Lower lobe of right lung (tissue), 2 donors: Measurements from ENCODE around the gene FGD3. TPM values are rescaled to one million over a fixed set of nuclear protein-coding genes. Genes with fewer than 3 reads are reported as not detected.
A peak's percentile ranks its signal among the peaks of the same experiment; 100 is the strongest.

ENCODE experiments used
- ATAC-seq, 2 donors: fragments of 200-7000 bp; cut with Tn5 transposase; one replicate each; pipeline ENCODE4 v1.9.1; 2020 to 2022; ENCODE audit warnings: mild to moderate bottlenecking in 2 of 2, moderate library complexity in 2 of 2
- DNase-seq: peaks from one replicate; pipeline ENCODE4 v3.0.0-alpha.2; 2020
- H3K27ac ChIP-seq: fragments of 200-600 bp; one replicate; pipeline ENCODE4 v1.8.0; 2022
- H3K27me3 ChIP-seq: fragments of 200-600 bp; one replicate; pipeline ENCODE4 v1.8.0; 2022; ENCODE audit warnings: low read depth
- H3K36me3 ChIP-seq: fragments of 200-600 bp; one replicate; pipeline ENCODE4 v1.8.0; 2022; ENCODE audit warnings: mild to moderate bottlenecking
- H3K4me1 ChIP-seq: fragments of 200-600 bp; one replicate; pipeline ENCODE4 v1.8.0; 2022
- H3K4me3 ChIP-seq: fragments of 200-600 bp; one replicate; pipeline ENCODE4 v1.8.0; 2022; ENCODE audit warnings: mild to moderate bottlenecking
- H3K9me3 ChIP-seq: fragments of 200-600 bp; one replicate; pipeline ENCODE4 v1.8.0; 2022
- CTCF ChIP-seq: fragments of 200-600 bp; IDR thresholded peaks from one replicate; pipeline ENCODE4 v1.8.0; 2022; ENCODE audit warnings: antibody characterized with exemption, mild to moderate bottlenecking
- intact Hi-C: fragments of 100-400 bp; cut with DNase I; formaldehyde crosslinking; loops from one replicate; pipeline ENCODE4 v1.11.0; 2022
- total RNA-seq: library from RNA; stranded (reverse); fragmentation: NEBNext Ultra II Directional; extraction: Animal tissue kit (Norgen Biotek cat#: 25700); gene quantifications from one replicate; pipeline ENCODE4 v1.2.1, GENCODE V29; 2021
- donor health status: DM: no; HTN: yes; CAD: no; lungs with severe emphysema.

Gene FGD3
- total RNA-seq, 1 donor from 2014 or later: 23.9 TPM

DNA sequence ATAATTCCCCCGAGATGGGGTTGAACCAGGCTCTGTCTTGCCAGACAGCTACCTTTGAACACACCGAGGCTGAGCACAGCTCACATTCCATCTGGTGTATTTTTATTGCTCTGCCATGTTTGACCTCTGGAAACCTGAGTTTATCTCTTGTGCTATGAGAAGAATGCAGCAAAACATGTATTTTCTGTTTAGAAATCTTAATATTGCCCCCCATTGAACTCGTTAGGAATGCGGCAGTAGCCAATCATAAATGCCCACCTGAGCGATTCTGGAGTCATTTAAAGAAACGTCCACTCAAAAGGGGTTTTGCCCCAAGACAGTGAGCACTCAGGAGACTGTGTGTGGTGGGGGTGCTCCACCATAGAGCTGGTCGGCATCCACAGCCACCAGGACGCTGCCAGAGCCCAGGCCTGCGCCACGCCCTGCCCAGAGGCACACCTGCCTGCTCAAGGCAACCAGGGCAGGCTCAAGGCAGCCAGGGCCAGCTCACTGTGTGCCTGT, 26.9 kb downstream of the FGD3 start:
- Histone ChIP-seq H3K36me3 (peaks cover 11% of the 10 kb centered on the region), H3K9me3 (no peaks in the 10 kb centered on the region), H3K4me1 (peaks cover 37% of the 10 kb centered on the region), H3K4me3 (no peak overlapping the region), H3K27ac (peak overlapping the region; percentile 54), H3K27me3 (no peaks in the 10 kb centered on the region)
- DNase-seq: peak; percentile 61
- ATAC-seq: peak; percentile 66 to 68
- no peak for TF ChIP-seq CTCF
- intact Hi-C loops: no loop called here

GRCh38 chr9:92974761-92975755, 27.7 kb downstream of the FGD3 start:
- H3K4me1 ChIP-seq: peaks cover 39% of the 10 kb centered on the region
- H3K27ac ChIP-seq: peak overlapping the region; percentile 54
- no peak for TF ChIP-seq CTCF
- H3K4me3 ChIP-seq: no peak overlapping the region
- H3K9me3 ChIP-seq: no peaks in the 10 kb centered on the region
- H3K36me3 ChIP-seq: peaks cover 11% of the 10 kb centered on the region
- no peaks in the 10 kb centered on the region for H3K27me3 ChIP-seq
- intact Hi-C loops: no loop called here
- ATAC-seq (no peak), DNase-seq (no peak)

DNA sequence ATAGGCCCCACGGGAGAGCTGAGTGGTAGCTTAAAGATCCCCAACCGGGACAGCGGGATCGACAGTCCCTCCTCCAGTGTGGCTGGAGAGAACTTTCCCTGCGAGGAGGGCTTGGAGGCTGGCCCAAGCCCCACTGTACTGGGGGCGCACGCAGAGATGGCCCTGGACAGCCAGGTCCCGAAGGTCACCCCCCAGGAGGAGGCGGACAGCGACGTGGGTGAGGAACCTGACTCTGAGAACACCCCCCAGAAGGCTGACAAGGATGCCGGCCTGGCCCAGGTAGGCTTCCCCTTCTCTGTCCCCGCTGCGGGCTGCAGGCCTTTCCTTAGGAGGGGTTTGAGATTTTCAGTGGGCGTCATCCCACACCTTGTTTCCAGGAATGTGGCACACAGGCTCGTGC, 29.1 kb downstream of the FGD3 start:
- H3K4me1 ChIP-seq: peaks cover 32% of the 10 kb centered on the region
- DNase-seq (no peak), ATAC-seq (no peak)
- no peak overlapping the region for H3K27ac ChIP-seq
- intact Hi-C loops: no loop called here
- H3K36me3 ChIP-seq: peaks cover 11% of the 10 kb centered on the region
- no peaks in the 10 kb centered on the region for H3K9me3 ChIP-seq
- no peak for TF ChIP-seq CTCF
- H3K27me3 ChIP-seq: no peaks in the 10 kb centered on the region
- no peak overlapping the region for H3K4me3 ChIP-seq

- H3K27me3 ChIP-seq: no peaks in the 10 kb centered on the region
- no peak for TF ChIP-seq CTCF
- intact Hi-C loops: no loop called here
- no peaks in the 10 kb centered on the region for H3K9me3 ChIP-seq
- H3K36me3 ChIP-seq: peaks cover 11% of the 10 kb centered on the region
- H3K27ac ChIP-seq: no peak overlapping the region
- ATAC-seq: no peak
- no peak for DNase-seq
- no peak overlapping the region for H3K4me3 ChIP-seq
- H3K4me1 ChIP-seq: peaks cover 32% of the 10 kb centered on the region
Measured at GRCh38 chr9:92977279-92977678, 30.0 kb downstream of the FGD3 start.

DNA sequence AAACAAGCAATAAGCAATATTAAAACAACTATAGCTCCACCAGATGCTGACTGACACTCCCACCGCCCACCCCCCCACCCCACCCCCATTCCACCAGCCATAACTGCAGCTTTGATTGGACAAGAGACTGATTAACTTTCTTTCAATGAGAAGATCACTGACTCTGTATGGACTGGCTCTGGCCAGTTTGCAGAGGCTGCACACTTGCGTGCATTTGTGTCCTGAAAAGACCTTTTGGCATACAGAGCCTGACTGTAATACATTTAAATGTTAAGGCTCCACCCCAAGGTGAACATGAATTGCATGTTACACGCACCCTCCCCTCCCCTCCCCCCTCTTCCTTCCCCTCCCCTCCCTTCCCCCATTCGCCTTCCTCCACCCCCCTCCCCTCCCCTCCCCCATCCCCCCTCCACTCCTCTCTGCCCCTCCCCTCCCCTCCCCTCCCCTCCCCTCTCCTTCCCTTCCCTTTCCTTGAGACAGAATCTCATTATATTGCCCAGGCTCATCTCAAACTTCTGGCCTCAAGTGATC, 31.1 kb downstream of the FGD3 start:
- no peak for TF ChIP-seq CTCF
- H3K4me3 ChIP-seq: no peak overlapping the region
- H3K36me3 ChIP-seq: peaks cover 11% of the 10 kb centered on the region
- intact Hi-C loops: no loop called here
- no peak overlapping the region for H3K27ac ChIP-seq
- peaks cover under 1% of the 10 kb centered on the region for H3K9me3 ChIP-seq
- peaks cover 29% of the 10 kb centered on the region for H3K4me1 ChIP-seq
- no peak for ATAC-seq
- no peaks in the 10 kb centered on the region for H3K27me3 ChIP-seq
- DNase-seq: no peak
